MM.1S (cell line): ENCODE measurements around the gene UBD.

ENCODE experiments used
- CTCF ChIP-seq: fragments of 300-600 bp; sonication (generic); IDR thresholded peaks from 2 replicates; pipeline ENCODE4 v1.5.1; 2016; ENCODE audit warnings: antibody characterized with exemption, low read length, mixed read lengths
- EZH2 ChIP-seq: fragments of 300-600 bp; sonication (generic); optimal IDR thresholded peaks from 2 replicates; pipeline ENCODE3; 2017; ENCODE audit warnings: low read depth, mild to moderate bottlenecking, antibody characterized with exemption, low read length, mixed read lengths

GRCh38 chr6:29517245-29517644 is 42.3 kb downstream of the UBD start:
- no peak for TF ChIP-seq CTCF
- TF ChIP-seq EZH2, result no peak
